Astrocyte (in vitro differentiated cells and primary cell): ENCODE data around the gene CNKSR1. TPM values are rescaled to one million over a fixed set of nuclear protein-coding genes. Genes with fewer than 3 reads are reported as not detected.

Source experiments
- DNase-seq: peaks from one replicate; pipeline ENCODE4 v3.0.0-alpha.2; 2010; ENCODE audit warnings: low read depth
- FAIRE-seq: peaks from 2 replicates; lab custom pipeline; 2011; peaks lifted over from hg19 to GRCh38; lab: Jason Lieb, UNC
- H2AFZ ChIP-seq: 2 replicates; pipeline ENCODE4 v1.6.0; 2012; ENCODE audit warnings: low read depth, low read length, inconsistent platforms
- H3K27ac ChIP-seq: 2 replicates; pipeline ENCODE4 v1.5.1; 2011; ENCODE audit warnings: low read depth, low read length, inconsistent platforms
- H3K27me3 ChIP-seq: 2 replicates; pipeline ENCODE4 v1.6.0; 2011; ENCODE audit warnings: low read length, inconsistent platforms; ENCODE audit not compliant: insufficient read depth
- H3K36me3 ChIP-seq: 2 replicates; pipeline ENCODE4 v1.5.1; 2011; ENCODE audit warnings: low read length, inconsistent platforms; ENCODE audit not compliant: insufficient read depth
- H3K4me1 ChIP-seq: 2 replicates; pipeline ENCODE4 v1.5.1; 2011; ENCODE audit warnings: low read length, inconsistent platforms; ENCODE audit not compliant: insufficient read depth
- H3K4me2 ChIP-seq: 2 replicates; pipeline ENCODE4 v1.6.0; 2012; ENCODE audit warnings: low read length, inconsistent platforms
- H3K4me3 ChIP-seq: 2 replicates; pipeline ENCODE4 v1.5.1; 2011; ENCODE audit warnings: low read depth, mild to moderate bottlenecking, low read length, inconsistent platforms; ENCODE audit not compliant: insufficient read depth
- H3K79me2 ChIP-seq: 2 replicates; pipeline ENCODE4 v1.6.0; 2012; ENCODE audit warnings: mild to moderate bottlenecking, low read length, inconsistent platforms; ENCODE audit not compliant: insufficient read depth
- H3K9ac ChIP-seq: 2 replicates; pipeline ENCODE4 v1.6.0; 2012; ENCODE audit warnings: mild to moderate bottlenecking, low read length, inconsistent platforms
- H3K9me3 ChIP-seq: 2 replicates; pipeline ENCODE4 v1.5.1; 2012; ENCODE audit warnings: low read depth, mild to moderate bottlenecking, low read length, inconsistent platforms; ENCODE audit not compliant: insufficient read depth
- H4K20me1 ChIP-seq: 2 replicates; pipeline ENCODE4 v1.6.0; 2012; ENCODE audit warnings: low read length, inconsistent platforms; ENCODE audit not compliant: insufficient read depth
- H3K27ac Mint-ChIP-seq: one replicate; pipeline ENCODE4 v1.8.0; 2021; ENCODE audit warnings: mild to moderate bottlenecking, mixed read lengths; ENCODE audit not compliant: unreplicated experiment
- H3K27me3 Mint-ChIP-seq: one replicate; pipeline ENCODE4 v1.8.0; 2021; ENCODE audit warnings: low read depth, mixed read lengths; ENCODE audit not compliant: unreplicated experiment
- H3K36me3 Mint-ChIP-seq: one replicate; pipeline ENCODE4 v1.8.0; 2021; ENCODE audit warnings: low read depth, mixed read lengths; ENCODE audit not compliant: unreplicated experiment
- H3K4me1 Mint-ChIP-seq: one replicate; pipeline ENCODE4 v1.8.0; 2021; ENCODE audit warnings: low read depth, mixed read lengths; ENCODE audit not compliant: unreplicated experiment
- H3K4me3 Mint-ChIP-seq: one replicate; pipeline ENCODE4 v1.8.0; 2021; ENCODE audit warnings: mild to moderate bottlenecking, moderate library complexity, mixed read lengths; ENCODE audit not compliant: unreplicated experiment
- H3K9me3 Mint-ChIP-seq: one replicate; pipeline ENCODE4 v1.8.0; 2021; ENCODE audit warnings: mild to moderate bottlenecking, mixed read lengths; ENCODE audit not compliant: unreplicated experiment
- CTCF ChIP-seq: IDR thresholded peaks from 2 replicates; pipeline ENCODE4 v1.5.1; 2011; ENCODE audit warnings: low read depth, mild to moderate bottlenecking, inconsistent platforms, low read length, moderate library complexity; ENCODE audit not compliant: insufficient read depth
- EZH2 ChIP-seq: IDR thresholded peaks from 2 replicates; pipeline ENCODE4 v1.6.1; 2012; ENCODE audit warnings: mild to moderate bottlenecking, low read length, inconsistent platforms; ENCODE audit not compliant: insufficient read depth
- total RNA-seq: library from RNA; stranded (reverse); gene quantifications from 2 replicates; pipeline ENCODE4 v1.2.1, GENCODE V29; 2021

The CNKSR1 gene
- total RNA-seq, 1 donor from 2014 or later = 5.0 TPM

- Histone ChIP-seq H3K9ac (no peak overlapping the region), H3K4me2 (peak overlapping the region; percentile 86), H2AFZ (peak overlapping the region; percentile 91), H3K9me3 (no peaks in the 10 kb centered on the region), H3K27me3 (peaks cover 2% of the 10 kb centered on the region), H3K4me3 (peak overlapping the region; percentile 51), H4K20me1 (no peaks in the 10 kb centered on the region), H3K27ac (no peak overlapping the region), H3K4me1 (peaks cover 20% of the 10 kb centered on the region), H3K79me2 (no peaks in the 10 kb centered on the region), H3K36me3 (no peaks in the 10 kb centered on the region)
- Mint-ChIP-seq H3K36me3 (no peaks in the 10 kb centered on the region), H3K4me1 (peaks cover 22% of the 10 kb centered on the region), H3K9me3 (no peaks in the 10 kb centered on the region), H3K4me3 (peak overlapping the region; percentile 77), H3K27ac (peak overlapping the region; percentile 53), H3K27me3 (peaks cover 13% of the 10 kb centered on the region)
- DNase-seq = no peak
- TF ChIP-seq EZH2 = no peak
- TF ChIP-seq CTCF = no peak
- no peak for FAIRE-seq
These were observed 15.0 kb upstream of the CNKSR1 start for GRCh38 chr1:26162220-26162709.

GRCh38 chr1:26163684-26164035, 13.6 kb upstream of the CNKSR1 start:
- Histone ChIP-seq H3K27ac (no peak overlapping the region), H3K27me3 (peaks cover 2% of the 10 kb centered on the region), H3K79me2 (no peaks in the 10 kb centered on the region), H3K4me1 (peaks cover 20% of the 10 kb centered on the region), H3K4me3 (no peak overlapping the region), H3K36me3 (no peaks in the 10 kb centered on the region), H3K4me2 (peak overlapping the region; percentile 80), H3K9me3 (no peaks in the 10 kb centered on the region), H3K9ac (no peak overlapping the region), H4K20me1 (no peaks in the 10 kb centered on the region), H2AFZ (no peak overlapping the region)
- H3K27ac Mint-ChIP-seq = no peak overlapping the region
- peaks cover 4% of the 10 kb centered on the region for H3K27me3 Mint-ChIP-seq
- no peaks in the 10 kb centered on the region for H3K9me3 Mint-ChIP-seq
- H3K4me3 Mint-ChIP-seq = peak overlapping the region; percentile 45
- TF ChIP-seq EZH2 (no peak), CTCF (no peak)
- peaks cover 18% of the 10 kb centered on the region for H3K4me1 Mint-ChIP-seq
- H3K36me3 Mint-ChIP-seq = no peaks in the 10 kb centered on the region
- FAIRE-seq (no peak), DNase-seq (no peak)

DNA sequence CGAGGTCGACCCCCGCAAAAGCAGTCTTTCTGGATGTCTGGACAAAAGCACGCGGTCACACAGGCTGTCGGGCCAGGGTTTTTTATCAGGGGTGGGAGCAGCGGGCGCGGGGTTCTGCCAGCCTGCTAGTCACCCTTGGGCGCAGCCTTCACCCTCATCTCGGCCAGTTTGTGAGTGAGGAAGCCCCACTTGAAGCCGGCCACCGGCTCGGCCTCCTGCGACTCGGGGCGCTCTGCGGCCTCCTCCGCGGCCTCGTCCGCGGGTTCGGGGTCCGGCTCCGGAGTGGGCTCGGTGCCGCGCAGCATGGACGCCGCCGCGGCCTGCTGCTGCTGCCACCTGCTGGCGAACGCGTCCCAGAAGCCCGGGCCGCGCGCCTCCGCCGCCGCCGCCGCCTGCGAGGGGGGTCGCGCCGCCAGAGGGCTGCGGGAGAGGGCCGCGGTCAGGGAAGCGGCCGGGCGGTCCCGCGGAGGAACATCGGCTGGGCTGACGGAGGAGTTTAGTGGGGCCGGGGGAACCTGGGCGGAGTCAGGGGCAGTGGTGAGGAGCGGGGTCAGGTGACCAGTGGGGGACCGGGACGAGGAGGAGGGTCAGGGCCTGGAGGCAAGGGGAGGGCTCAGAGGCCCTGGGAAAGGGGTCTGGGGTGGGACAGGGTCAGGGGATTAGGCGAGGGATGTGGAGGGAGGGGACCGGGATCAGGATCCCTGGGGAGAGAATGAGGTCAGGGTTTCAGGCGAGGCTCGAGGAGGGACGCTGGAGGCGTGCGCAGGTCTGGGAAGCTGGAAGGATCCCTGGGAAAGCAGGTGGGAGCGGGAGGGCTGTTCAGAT, 13.0 kb upstream of the CNKSR1 start:
- Histone ChIP-seq H3K4me1 (peaks cover 18% of the 10 kb centered on the region), H4K20me1 (no peaks in the 10 kb centered on the region), H3K36me3 (no peaks in the 10 kb centered on the region), H3K4me3 (peak overlapping the region; percentile 23), H3K79me2 (no peaks in the 10 kb centered on the region), H3K4me2 (peak overlapping the region; percentile 80), H3K27me3 (peaks cover 2% of the 10 kb centered on the region), H2AFZ (peak overlapping the region; percentile 56), H3K9me3 (no peaks in the 10 kb centered on the region), H3K27ac (no peak overlapping the region), H3K9ac (peak overlapping the region; percentile 54)
- Mint-ChIP-seq H3K4me3 (peak overlapping the region; percentile 72), H3K36me3 (no peaks in the 10 kb centered on the region), H3K27me3 (peaks cover 4% of the 10 kb centered on the region), H3K27ac (peak overlapping the region; percentile 75), H3K9me3 (no peaks in the 10 kb centered on the region), H3K4me1 (peaks cover 13% of the 10 kb centered on the region)
- DNase-seq = no peak
- TF ChIP-seq EZH2 (no peak), CTCF (peak; percentile 9)
- FAIRE-seq = no peak
